ENCODE measurements around the gene SEMA3F.

SEMA3F gene

DNA sequence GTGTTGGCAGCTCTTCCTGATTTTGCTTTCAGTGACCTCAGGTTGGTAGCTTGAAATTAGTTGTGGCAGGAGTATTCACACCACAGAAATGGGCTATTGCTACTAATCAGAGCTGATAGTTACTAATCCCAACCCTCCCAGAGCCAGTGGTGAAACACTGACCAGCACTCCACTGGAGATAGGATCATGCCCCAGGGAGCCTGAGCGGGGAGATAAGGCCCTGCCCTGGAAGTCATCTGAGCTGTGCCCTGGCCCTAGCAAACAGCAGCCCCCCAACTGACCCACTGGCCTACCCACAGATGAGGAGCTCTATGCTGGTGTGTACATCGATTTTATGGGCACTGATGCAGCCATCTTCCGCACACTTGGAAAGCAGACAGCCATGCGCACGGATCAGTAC, 26.9 kb downstream of the SEMA3F start:
- Histone ChIP-seq H3K27me3 (ENCODE audit: insufficient read depth, low read length, poor library complexity) (no peaks in the 10 kb centered on the region), H3K4me2 (ENCODE audit: insufficient read depth, low read length) (no peak overlapping the region), H2AFZ (ENCODE audit: low read depth, low read length) (no peak overlapping the region), H3K79me2 (ENCODE audit: insufficient read depth, low read length) (no peaks in the 10 kb centered on the region), H3K9me3 (ENCODE audit: insufficient read depth, low read length, severe bottlenecking) (no peaks in the 10 kb centered on the region), H3K36me3 (ENCODE audit: insufficient read depth, low read length) (no peaks in the 10 kb centered on the region), H3K27ac (ENCODE audit: low read length) (no peak overlapping the region), H3K4me1 (ENCODE audit: insufficient read depth, low read length) (no peaks in the 10 kb centered on the region), H4K20me1 (ENCODE audit: insufficient read depth, low read length) (no peaks in the 10 kb centered on the region; the same call in 1 of the 2 replicates), H3K9ac (ENCODE audit: low read depth, low read length) (no peak overlapping the region), H3K4me3 (ENCODE audit: low read depth in 1 of 2, low read length in 2 of 2) (no peak overlapping the region)
- no peak for DNase-seq
- TF ChIP-seq, protein P1, sequence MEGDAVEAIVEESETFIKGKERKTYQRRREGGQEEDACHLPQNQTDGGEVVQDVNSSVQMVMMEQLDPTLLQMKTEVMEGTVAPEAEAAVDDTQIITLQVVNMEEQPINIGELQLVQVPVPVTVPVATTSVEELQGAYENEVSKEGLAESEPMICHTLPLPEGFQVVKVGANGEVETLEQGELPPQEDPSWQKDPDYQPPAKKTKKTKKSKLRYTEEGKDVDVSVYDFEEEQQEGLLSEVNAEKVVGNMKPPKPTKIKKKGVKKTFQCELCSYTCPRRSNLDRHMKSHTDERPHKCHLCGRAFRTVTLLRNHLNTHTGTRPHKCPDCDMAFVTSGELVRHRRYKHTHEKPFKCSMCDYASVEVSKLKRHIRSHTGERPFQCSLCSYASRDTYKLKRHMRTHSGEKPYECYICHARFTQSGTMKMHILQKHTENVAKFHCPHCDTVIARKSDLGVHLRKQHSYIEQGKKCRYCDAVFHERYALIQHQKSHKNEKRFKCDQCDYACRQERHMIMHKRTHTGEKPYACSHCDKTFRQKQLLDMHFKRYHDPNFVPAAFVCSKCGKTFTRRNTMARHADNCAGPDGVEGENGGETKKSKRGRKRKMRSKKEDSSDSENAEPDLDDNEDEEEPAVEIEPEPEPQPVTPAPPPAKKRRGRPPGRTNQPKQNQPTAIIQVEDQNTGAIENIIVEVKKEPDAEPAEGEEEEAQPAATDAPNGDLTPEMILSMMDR (IDR thresholded peaks at IDR 0.05; ENCODE audit: borderline replicate concordance, extremely low read depth, low read length, poor library complexity, severe bottlenecking), result no peak
- no peak for TF ChIP-seq EZH2 (IDR thresholded peaks at IDR 0.05; ENCODE audit: borderline replicate concordance, low read depth, low read length, severe bottlenecking)
- ATAC-seq (ENCODE audit: insufficient read depth, low read depth), result no peak

DNA sequence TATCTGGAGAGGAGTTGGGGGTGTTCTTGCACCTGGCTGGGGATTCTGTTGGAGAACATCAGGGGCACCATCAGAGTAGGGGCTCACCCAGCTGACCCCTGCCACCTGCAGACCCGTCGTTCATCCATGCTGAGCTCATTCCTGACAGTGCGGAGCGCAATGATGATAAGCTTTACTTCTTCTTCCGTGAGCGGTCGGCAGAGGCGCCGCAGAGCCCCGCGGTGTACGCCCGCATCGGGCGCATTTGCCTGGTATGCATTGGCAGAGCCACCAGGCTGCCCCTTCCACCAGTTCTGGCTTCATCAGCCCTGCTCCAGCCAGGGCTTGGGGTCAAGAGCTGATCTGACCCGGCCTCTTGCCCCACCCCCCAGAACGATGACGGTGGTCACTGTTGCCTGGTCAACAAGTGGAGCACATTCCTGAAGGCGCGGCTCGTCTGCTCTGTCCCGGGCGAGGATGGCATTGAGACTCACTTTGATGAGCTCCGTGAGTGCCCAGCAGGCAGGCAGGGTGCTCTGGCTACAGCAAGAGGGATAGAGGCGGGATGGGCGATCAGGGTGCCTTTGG, 27.5 kb downstream of the SEMA3F start:
- Histone ChIP-seq H3K4me1 (ENCODE audit: insufficient read depth, low read length) (no peaks in the 10 kb centered on the region), H2AFZ (ENCODE audit: low read depth, low read length) (no peak overlapping the region), H4K20me1 (ENCODE audit: insufficient read depth, low read length) (no peaks in the 10 kb centered on the region; the same call in 1 of the 2 replicates), H3K27ac (ENCODE audit: low read length) (no peak overlapping the region), H3K79me2 (ENCODE audit: insufficient read depth, low read length) (no peaks in the 10 kb centered on the region), H3K4me2 (ENCODE audit: insufficient read depth, low read length) (no peak overlapping the region), H3K4me3 (ENCODE audit: low read depth in 1 of 2, low read length in 2 of 2) (no peak overlapping the region), H3K9ac (ENCODE audit: low read depth, low read length) (no peak overlapping the region), H3K9me3 (ENCODE audit: insufficient read depth, low read length, severe bottlenecking) (no peaks in the 10 kb centered on the region), H3K27me3 (ENCODE audit: insufficient read depth, low read length, poor library complexity) (no peaks in the 10 kb centered on the region), H3K36me3 (ENCODE audit: insufficient read depth, low read length) (no peaks in the 10 kb centered on the region)
- TF ChIP-seq, protein P1 (IDR thresholded peaks at IDR 0.05; ENCODE audit: borderline replicate concordance, extremely low read depth, low read length, poor library complexity, severe bottlenecking), result no peak
- no peak for TF ChIP-seq EZH2 (IDR thresholded peaks at IDR 0.05; ENCODE audit: borderline replicate concordance, low read depth, low read length, severe bottlenecking)
- ATAC-seq (ENCODE audit: insufficient read depth, low read depth) (no peak), DNase-seq (no peak)

DNA sequence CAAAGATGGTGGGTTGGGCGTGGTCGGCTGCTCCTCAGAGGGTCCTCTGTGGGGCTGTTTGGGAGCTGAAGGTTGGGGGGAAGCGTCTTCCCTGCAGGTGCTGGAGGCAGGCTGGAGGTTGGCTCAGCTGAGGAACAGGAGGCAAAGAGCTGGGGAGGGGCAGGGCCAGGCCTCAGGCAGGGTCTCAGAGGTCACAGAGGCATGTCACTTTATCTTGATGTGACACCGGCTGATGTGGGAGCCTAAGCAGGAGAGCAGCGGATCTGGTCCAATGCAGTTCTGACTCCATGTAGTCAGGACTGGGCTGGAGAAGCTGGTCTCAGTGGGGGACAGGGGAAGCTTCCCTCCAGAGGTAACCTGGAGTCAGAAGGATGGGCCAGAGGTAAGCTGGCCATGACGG, 28.6 kb downstream of the SEMA3F start:
- Histone ChIP-seq H3K36me3 (ENCODE audit: insufficient read depth, low read length) (no peaks in the 10 kb centered on the region), H2AFZ (ENCODE audit: low read depth, low read length) (no peak overlapping the region), H3K4me1 (ENCODE audit: insufficient read depth, low read length) (no peaks in the 10 kb centered on the region), H3K9ac (ENCODE audit: low read depth, low read length) (no peak overlapping the region), H3K4me3 (ENCODE audit: low read depth in 1 of 2, low read length in 2 of 2) (no peak overlapping the region), H3K27ac (ENCODE audit: low read length) (no peak overlapping the region), H4K20me1 (ENCODE audit: insufficient read depth, low read length) (no peaks in the 10 kb centered on the region; the same call in 1 of the 2 replicates), H3K79me2 (ENCODE audit: insufficient read depth, low read length) (no peaks in the 10 kb centered on the region), H3K27me3 (ENCODE audit: insufficient read depth, low read length, poor library complexity) (no peaks in the 10 kb centered on the region), H3K9me3 (ENCODE audit: insufficient read depth, low read length, severe bottlenecking) (no peaks in the 10 kb centered on the region), H3K4me2 (ENCODE audit: insufficient read depth, low read length) (no peak overlapping the region)
- DNase-seq, result no peak
- TF ChIP-seq, protein P1 (IDR thresholded peaks at IDR 0.05; ENCODE audit: borderline replicate concordance, extremely low read depth, low read length, poor library complexity, severe bottlenecking), result no peak
- no peak for TF ChIP-seq EZH2 (IDR thresholded peaks at IDR 0.05; ENCODE audit: borderline replicate concordance, low read depth, low read length, severe bottlenecking)
- ATAC-seq (ENCODE audit: insufficient read depth, low read depth), result no peak

Measured in DND-41 (cell line).